SK-N-MC (cell line): ENCODE measurements around the gene HS6ST1.

Experiments used
- EZH2 ChIP-seq: fragments of 200-600 bp; sonication (generic); IDR thresholded peaks from one replicate; pipeline ENCODE4 v1.6.1; 2017; ENCODE audit warnings: antibody characterized with exemption
- FOXP2 ChIP-seq: optimal IDR thresholded peaks from 2 replicates; pipeline ENCODE3; 2011; ENCODE audit warnings: mild to moderate bottlenecking, moderate library complexity; ENCODE audit not compliant: insufficient read depth; ENCODE audit errors: extremely low read length, control extremely low read depth
- POLR2AphosphoS5 ChIP-seq: IDR thresholded peaks from 2 replicates; pipeline ENCODE4 v1.6.1; 2012; ENCODE audit warnings: mild to moderate bottlenecking, low read depth, low read length, borderline replicate concordance

- TF ChIP-seq POLR2AphosphoS5 (no peak), FOXP2 (no peak), EZH2 (no peak)
Observed at GRCh38 chr2:128309280-128310093, 9.2 kb downstream of the HS6ST1 start.
